Thyroid gland (tissue), 4 donors: ENCODE data around the gene KCNH1.

ENCODE experiments used
- CTCF ChIP-seq, 6 experiments: fragments of 200-600 bp in 3 of 6; fragments of 450-650 bp in 3 of 6; sonication (generic) in 3 of 6; IDR thresholded peaks; one replicate each; pipeline ENCODE4 v1.5.1; 2016 to 2019; ENCODE audit warnings: antibody characterized with exemption in 6 of 6, mild to moderate bottlenecking in 2 of 6, inconsistent platforms in 1 of 6, moderate library complexity in 1 of 6
- POLR2A ChIP-seq, 2 donors: fragments of 450-650 bp; IDR thresholded peaks; one replicate each; pipeline ENCODE4 v1.6.1; 2017; ENCODE audit warnings: antibody characterized with exemption in 2 of 2, mild to moderate bottlenecking in 2 of 2, moderate library complexity in 1 of 2

- TF ChIP-seq POLR2A (IDR thresholded peaks at IDR 0.05): no peak
- no peak for TF ChIP-seq CTCF (IDR thresholded peaks at IDR 0.05)
Measured at GRCh38 chr1:210678306-210678705, 455.6 kb downstream of the KCNH1 start.
